ENCODE measurements around the gene BRI3. TPM values are rescaled to one million over a fixed set of nuclear protein-coding genes. Genes with fewer than 3 reads are reported as not detected.

The BRI3 gene
- polyA plus RNA-seq, 3 donors = 173 to 360 (median 179) TPM

DNA sequence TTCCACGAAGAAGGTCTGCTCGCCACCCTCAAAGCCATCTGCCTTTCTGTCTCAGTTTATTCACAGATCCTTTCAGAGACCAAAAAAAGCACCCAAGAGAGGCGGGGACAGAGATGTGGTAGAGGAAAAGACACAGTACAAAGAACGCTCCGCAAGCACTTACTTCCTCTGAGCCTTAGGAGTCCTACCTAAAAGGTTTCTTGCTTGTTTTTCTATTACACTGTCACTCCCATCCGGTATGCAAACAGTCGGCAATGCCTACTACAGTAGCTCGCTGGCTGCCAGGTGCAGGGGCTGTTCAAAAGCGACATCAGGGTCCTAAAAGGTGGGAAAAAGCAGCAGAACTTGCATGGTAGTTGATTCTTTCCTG is 30.3 kb upstream of the BRI3 start:
- WGBS, 3 donors = 6 to 32% (median 25%) methylated on average over 9 of the region's 9 CpGs

DNA sequence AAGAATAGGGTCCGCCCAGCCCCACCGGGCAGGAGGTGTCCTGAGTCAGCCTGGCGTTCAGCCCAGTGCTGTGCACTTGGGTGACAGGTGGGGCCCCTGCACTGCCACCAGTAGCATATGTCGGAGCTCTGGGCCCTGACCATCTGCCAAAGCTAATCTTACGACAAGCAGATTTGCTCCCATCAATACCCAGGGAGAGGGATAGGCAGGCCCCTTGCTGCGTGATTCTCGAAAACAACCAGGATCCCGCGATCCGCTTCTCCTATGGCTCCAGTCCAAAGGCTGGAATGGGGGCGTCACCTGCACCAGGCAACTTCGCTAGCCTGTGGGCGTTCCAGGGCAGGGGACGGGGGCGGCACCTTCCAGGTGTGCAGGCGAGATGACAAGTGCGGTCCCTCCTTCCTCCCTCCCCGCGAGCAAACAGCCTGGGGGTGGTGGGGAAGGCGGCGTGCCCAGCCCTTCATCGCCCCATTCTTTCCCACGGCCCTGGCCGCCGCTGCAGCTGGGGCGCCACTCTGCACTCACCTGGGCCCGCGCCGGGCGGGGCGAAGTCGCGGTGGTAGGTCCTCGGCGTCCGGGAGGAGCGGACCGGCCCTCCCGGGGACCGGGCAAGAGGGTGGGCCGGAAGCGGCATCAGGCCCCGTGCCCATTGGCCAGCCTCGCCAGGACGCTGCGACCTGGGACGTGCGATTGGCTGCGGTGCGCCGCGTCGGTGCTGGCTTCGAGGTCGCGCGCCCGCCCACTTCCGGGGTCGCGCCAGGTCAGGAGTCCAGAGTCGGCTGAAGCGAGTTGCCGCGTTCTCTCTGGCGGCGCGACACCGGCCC is 29.7 kb upstream of the BRI3 start, which contains the start of gene TECPR1:
TECPR1 (minus strand) TSS at position 632 of the 824 bp plus-strand sequence. CDS start 6,086 bp downstream, outside the sequence.
- no peak within 1 kb of the TSS for H3K27ac ChIP-seq (ENCODE audit: low read depth, low read length)
- WGBS, 3 donors = 0 to 1% (median 1%) methylated on average over 37 to 69 of the region's 69 CpGs

More for the DNA sequence above, 30.3 kb upstream of the BRI3 start:
- H3K27ac ChIP-seq (ENCODE audit: low read depth, low read length) = no peak overlapping the region

DNA sequence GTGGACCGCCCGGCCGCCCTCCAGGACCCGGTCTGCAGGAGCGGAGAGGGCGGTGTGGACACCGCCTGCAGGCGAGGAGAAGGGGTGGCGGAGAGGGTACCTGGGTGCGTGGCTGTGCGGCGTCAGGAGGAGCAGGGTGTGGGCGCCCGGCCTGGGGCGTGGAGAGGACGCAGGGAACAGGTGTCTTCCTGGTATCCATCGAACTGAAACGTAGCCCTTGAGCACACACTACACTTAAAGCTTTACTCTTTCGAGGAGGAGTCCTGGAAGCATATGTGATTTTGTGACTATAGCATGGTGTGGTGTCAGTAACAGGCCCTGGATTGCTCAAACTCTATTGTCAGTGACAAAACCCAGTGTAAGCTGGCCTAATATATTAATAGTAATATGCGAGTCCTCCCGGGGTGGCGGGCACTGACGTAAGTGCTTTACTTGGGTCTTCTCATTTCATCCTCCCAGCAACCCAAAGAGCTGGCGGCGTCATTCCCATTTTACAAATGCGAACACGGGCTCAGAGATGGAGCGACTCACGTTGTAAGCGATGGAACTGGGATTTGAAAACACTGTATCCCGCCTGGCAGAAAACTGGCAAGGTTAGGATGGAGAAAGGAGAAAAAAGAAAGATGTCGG is 28.9 kb upstream of the BRI3 start:
- WGBS, 3 donors = 13 to 28% (median 27%) methylated on average over 25 to 32 of the region's 32 CpGs
- no peak overlapping the region for H3K27ac ChIP-seq (ENCODE audit: low read depth, low read length)

DNA sequence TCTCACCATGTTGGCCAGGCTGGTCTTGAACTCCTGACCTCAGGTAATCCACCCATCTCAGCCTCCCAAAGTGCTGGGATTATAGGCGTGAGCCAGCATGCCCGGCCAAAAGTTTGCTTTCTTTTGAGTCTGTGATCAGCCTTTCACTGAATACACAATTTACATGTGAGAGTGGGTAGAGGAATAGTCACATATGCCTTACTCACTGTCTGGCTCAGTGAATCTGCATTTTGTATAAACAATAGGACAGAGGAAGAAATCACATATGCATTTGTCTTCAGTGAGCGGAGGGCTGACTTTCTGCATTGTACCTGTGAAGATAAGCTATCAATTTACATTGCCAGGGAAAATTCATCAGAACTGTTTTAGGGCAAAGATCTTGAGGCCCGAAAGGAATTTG is 27.0 kb upstream of the BRI3 start:
- H3K27ac ChIP-seq (ENCODE audit: low read depth, low read length) = no peak overlapping the region
- 83 to 95% (median 91%) methylated on average over 4 of the region's 4 CpGs for WGBS, 3 donors

DNA sequence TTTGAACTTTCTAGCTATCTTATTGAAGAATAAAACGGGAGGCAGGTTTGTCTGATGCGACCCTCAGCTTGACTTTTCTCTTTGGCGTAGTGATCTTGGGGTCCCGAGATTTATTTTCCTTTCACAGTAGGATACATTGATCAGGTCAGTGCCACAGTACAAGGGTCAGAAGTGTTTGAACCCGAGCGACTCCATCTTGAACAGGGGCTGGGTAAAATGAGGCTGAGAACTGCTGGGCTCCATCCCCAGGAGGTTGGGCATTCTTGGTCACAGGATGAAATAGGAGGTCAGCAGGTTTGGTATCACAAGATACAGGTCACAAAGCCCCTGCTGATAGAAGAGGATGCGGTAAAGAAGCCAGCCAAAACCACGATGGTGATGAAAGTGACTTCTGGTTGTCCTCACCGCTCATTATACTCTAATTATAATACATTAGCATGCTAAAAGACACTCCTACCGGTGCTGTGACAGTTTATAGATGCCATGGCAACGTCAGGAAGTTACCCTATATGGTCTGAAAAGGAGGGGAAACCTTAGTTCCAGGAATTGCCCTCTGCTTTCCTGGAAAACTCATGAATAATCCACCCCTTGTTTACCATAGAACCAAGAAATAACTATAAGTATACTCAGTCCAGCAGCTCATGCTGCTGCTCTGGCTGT is 26.4 kb upstream of the BRI3 start:
- 76 to 83% (median 76%) methylated on average over 11 of the region's 11 CpGs for WGBS, 3 donors
- no peak overlapping the region for H3K27ac ChIP-seq (ENCODE audit: low read depth, low read length)

DNA sequence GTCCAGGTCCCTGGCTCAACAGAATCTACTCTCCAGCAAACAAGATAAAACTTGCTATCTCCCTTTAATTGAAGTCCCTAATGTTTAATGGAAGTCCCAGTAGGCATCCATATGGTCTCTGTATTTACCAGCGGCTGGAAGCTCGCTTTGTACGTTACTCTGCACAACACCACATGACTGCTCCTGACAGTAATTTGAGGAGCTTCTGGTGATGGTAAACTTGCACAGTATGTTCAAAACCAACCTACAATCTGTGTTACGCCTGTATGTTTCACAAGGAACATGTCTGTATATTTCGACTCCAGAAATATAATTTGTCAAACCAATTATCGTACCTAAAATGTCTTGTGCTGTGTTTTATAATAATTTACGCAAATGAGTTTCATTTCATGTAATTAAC is 25.1 kb upstream of the BRI3 start:
- WGBS, 3 donors = 91 to 96% (median 94%) methylated on average over 7 of the region's 7 CpGs
- H3K27ac ChIP-seq (ENCODE audit: low read depth, low read length) = no peak overlapping the region

DNA sequence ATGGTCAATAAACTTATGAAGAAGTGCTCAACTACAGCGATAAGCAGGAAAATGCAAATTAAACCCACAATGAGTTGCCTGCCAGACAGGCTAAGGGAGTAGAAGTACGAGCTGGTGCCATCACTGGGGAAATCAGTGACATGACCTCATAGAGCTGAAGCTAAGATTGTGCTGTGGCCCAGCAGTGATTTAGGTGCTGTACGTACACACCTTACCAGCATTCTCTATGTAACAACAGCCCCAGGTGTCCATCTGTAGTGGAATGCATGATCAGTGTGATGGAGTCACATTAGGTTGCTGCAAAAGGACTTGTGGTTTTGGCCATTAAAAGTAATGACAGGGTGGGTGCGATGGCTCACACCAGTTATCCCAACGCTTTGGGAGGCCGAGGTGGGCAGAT is 23.8 kb upstream of the BRI3 start:
- WGBS, 3 donors = 87 to 96% (median 95%) methylated on average over 6 of the region's 6 CpGs
- H3K27ac ChIP-seq (ENCODE audit: low read depth, low read length) = no peak overlapping the region

DNA sequence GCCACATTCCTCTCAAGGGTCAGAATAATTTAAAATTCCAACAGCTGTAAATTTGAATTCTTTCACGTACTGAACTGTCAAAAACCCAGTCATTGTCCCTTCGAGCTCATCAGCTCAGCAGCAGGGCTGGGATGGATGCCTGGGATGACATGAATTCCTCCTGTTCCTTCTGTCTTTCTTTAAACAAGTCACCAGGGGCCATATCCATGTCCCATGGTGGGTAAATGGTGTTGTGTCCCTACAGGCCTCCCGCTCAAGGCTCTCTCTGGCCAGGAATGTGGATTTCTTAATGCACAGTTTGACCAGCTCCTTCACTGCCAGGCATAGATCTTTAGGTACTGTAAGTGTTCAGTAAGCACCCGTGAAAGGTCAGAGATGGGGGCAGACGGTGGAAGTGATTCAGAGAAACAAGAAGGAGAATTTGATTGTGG is 15.6 kb upstream of the BRI3 start:
- WGBS, 3 donors = 86 to 93% (median 89%) methylated on average over 5 of the region's 5 CpGs
- H3K27ac ChIP-seq (ENCODE audit: low read depth, low read length) = no peak overlapping the region

DNA sequence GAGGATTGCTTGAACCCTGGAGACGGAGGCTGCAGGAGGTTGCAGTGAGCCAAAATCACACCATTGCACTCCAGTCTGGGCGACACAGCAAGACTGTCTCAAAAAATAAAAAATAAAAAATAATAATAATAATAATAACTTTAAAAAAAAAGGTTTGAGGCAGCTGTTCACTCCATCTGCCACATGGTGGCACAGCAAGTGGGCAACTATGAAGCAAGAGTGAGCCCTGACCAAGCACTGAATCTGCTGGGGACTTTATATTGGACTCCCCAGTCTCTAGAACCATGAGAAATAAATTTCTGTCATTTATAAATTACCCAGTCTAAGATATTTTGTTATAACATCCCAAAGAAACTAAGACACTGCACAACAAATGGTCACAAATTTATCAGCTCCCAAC is 14.6 kb upstream of the BRI3 start:
- no peak overlapping the region for H3K27ac ChIP-seq (ENCODE audit: low read depth, low read length)
- 59 to 93% (median 89%) methylated on average over 2 of the region's 2 CpGs for WGBS, 3 donors

DNA sequence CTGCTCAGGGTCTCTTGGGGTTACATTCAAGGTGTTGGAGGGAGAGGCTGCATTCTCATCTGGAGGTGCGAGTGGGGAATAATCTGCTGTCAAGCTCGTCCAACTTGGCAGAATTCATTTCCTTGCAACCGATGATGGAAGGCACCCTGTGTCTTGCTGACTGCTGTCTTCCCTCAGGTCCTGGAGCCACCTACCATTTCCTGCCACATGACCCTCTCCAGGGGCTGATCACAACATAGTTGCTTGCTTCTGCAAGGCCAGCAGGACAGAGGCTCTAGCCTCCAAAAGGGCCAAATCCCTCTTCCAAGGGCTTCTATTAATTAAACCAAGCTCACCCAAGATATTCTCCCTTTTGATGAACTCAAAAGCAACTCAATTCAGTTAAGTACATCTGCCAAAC is 14.2 kb upstream of the BRI3 start:
- 88 to 90% (median 90%) methylated on average over 3 of the region's 3 CpGs for WGBS, 3 donors
- no peak overlapping the region for H3K27ac ChIP-seq (ENCODE audit: low read depth, low read length)

DNA sequence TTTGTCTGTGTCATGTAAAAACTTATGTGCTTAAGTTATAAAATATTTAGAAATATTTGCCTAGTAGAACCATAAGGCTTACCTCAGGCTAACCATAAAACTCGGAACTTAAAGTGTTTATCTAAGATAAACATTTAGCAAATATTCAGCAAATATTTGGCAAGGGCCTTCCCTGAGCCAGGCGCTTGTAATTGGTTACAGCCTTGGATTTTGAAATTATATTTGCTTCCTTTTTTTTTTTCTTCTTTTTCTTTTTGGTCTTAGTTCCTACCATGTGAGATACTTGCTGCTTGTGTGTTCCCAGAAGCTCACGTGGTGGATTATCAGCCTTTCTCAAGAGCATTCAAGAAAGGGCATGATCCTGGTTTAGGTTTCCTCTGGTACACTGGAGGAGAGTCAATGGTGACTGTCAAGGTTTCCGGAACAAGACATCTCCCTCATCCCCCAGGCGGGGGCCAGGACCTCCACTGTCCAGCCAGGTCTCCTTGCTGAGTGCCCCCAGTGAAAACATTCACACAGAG is 5.2 kb upstream of the BRI3 start:
- H3K27ac ChIP-seq (ENCODE audit: low read depth, low read length) = no peak overlapping the region
- 24 to 49% (median 47%) methylated on average over 5 of the region's 5 CpGs for WGBS, 3 donors

DNA sequence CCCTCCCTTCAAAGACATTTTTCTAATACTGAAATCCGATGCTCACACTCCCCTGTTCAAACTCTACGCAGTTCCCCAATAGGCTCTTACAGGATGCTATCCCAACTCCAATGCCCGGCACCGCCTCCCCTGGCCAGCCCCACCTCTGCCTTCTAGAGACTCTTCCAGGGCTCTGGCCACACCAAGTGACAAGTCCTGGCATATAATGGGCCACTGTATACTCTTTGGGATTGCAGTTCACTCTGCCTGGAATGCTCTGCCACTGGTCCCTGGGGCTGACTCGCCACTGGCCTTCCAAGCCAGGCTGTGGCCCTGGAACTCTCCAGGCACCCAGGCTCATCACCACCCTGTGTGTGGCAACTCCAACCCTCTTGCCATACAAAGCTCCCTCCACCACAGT is 3.1 kb upstream of the BRI3 start:
- 86 to 95% (median 90%) methylated on average over 5 of the region's 5 CpGs for WGBS, 3 donors
- no peak overlapping the region for H3K27ac ChIP-seq (ENCODE audit: low read depth, low read length)

DNA sequence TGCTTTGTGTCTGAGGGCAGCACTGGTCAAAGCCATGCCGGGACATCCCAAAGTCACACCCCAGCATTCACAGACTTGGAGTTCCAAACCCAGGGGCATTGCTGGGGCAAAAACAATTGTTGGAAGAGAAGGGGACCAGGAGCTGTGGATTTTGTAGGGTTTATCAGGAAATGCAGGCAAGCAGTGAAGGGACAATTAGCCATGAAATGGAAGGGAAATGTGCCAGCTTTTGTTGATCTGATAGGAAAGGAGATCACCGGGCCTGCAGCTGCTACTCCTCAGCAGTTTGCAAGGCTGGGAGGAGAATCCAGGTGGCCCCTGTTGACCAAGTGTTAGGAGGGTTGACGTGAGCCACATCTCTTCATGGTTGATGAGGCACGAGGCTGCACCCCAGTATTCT is 2.5 kb upstream of the BRI3 start:
- no peak overlapping the region for H3K27ac ChIP-seq (ENCODE audit: low read depth, low read length)
- 54 to 77% (median 71%) methylated on average over 4 of the region's 4 CpGs for WGBS, 3 donors

DNA sequence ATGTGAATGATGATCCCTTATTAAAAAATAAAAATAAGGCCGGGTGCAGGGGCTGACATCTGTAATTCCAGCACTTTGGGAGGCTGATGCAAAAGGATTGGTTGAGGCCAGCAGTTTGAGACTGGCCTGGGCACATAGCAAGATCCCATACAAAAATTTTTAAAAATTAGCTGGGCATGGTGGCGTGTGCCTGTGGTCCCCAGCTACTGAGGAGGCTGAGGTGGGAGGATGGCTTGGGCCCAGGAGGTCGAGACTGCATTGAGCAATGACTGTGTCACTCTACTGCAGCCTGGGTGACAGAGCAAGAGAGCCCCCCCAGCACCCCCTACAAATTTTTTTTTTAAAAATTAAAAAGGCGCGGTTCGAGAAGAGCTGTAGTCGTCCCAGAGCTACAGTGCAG is 1.2 kb upstream of the BRI3 start:
- no peak overlapping the region for H3K27ac ChIP-seq (ENCODE audit: low read depth, low read length)
- 28 to 51% (median 49%) methylated on average over 7 of the region's 7 CpGs for WGBS, 3 donors

DNA sequence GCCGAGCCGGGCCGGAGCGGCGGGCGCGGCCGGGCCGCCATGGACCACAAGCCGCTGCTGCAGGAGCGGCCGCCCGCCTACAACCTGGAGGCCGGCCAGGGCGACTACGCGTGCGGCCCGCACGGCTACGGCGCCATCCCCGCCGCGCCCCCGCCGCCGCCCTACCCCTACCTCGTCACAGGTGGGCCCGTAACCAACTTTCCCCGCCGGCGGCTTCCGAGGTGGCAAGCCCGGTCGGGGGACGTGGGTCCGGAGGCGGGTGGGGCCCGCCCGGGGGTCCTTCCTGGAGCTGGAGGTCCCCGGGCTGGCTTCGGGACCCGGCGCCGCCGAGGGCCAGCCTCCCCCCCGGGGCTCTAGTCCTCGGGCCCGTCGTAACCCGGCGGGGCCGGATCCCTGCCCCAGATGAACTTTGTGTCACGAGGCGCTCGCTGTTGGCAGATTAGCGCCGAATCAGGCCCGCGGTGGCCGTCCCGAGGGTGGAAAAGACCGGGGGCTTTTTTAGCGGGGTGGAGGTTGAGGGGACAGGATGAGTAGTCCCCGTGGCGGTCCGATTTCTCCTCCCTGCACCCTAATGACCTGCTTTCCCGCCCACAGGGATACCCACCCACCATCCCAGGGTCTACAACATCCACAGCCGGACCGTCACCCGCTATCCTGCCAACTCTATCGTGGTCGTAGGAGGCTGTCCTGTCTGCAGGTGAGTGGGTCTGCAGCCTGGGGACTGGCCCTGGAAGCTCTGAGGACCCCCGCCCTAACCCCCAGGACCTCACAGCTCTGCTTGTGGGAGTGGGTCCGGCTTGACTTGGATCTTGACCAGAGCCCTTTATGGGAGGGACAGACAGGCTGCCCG is 496 bp downstream of the BRI3 start:
- peak overlapping the region; percentile 60 for H3K27ac ChIP-seq (ENCODE audit: low read depth, low read length)
- 1 to 3% (median 2%) methylated on average over 44 to 77 of the region's 77 CpGs for WGBS, 3 donors

DNA sequence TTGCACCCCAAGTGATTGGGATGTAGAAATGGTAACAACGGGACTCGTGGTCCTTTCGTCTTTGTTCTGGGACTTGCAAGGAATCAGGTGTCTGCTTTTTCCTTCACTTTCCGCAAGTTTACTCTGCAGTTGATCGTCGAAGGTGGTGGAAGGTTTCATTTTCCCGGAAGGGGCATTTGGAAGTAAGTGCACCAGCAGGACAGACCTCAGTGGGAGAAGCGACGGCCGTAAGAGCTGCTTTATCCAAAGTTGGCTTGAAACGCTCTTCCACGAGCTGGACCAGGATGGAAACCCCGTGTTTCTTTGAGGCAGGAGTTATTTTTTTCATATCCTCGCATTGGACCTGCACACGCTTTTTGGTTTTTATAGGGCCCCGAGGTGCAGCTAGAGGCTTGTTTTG is 1.2 kb downstream of the BRI3 start:
- peak overlapping the region; percentile 0 for H3K27ac ChIP-seq (ENCODE audit: low read depth, low read length)
- 23 to 28% (median 27%) methylated on average over 16 of the region's 16 CpGs for WGBS, 3 donors

DNA sequence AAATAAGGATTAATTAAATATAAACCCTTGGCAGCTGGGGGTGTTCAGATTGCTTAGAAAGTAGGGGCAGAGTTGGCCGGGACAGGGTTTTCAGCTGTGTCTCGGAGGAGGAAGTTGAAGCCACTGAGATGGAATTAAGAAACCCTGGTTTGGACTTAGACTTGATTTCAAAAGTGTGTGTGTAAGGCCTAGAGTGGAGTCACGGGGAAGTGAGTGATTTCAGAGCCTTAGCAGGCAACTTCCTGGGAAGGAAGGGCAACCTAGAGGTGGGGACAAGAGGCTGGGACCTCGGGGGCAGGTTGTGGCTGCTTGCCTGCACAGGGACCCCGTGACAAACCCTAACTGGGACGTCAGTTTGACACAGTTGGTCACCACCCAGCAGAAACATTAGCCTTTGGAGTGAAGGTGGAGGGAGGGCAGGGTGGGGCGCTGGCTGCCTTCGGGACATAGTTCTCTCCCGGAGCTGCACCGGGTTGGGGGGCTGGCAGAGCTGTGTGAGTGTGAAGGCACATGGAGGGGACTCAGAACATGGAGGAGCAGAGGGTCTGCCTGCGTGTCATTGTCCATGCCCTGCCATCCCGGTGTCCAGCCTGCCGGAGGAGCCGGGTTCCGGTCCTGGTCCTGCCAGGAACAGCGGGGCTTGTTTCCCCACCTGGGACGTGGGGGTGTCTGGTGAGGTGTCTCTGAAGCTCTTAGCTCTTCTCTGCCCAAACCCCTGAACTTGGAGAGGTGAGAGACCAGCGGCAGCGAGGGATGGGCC is 1.8 kb downstream of the BRI3 start:
- WGBS, 3 donors = 24 to 43% (median 41%) methylated on average over 18 to 19 of the region's 19 CpGs

DNA sequence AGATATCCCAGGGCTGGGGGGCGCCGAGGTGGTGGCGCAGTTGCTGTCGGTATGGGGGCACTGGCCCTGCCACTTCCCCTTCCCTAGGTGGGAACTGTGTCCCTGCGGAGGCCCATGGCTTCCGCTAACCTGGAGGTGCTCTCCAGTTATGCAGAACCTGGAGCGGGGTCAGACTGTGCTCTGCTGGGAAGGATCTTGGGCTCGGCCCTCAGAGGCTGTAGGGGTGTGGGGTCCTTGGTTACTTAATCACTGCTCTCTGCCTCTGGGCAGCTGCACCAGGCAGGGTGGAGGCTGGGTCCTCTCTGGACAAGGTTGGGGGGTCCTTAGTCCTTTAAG is 2.4 kb downstream of the BRI3 start:
- no peak overlapping the region for H3K27ac ChIP-seq (ENCODE audit: low read depth, low read length)
- 35 to 51% (median 42%) methylated on average over 6 to 8 of the region's 8 CpGs for WGBS, 3 donors

More for the DNA sequence above, 1.8 kb downstream of the BRI3 start:
- H3K27ac ChIP-seq (ENCODE audit: low read depth, low read length) = no peak overlapping the region

All from adipose tissue (tissue), 3 donors.